ENCODE measurements around the gene NRSN1.

DNA sequence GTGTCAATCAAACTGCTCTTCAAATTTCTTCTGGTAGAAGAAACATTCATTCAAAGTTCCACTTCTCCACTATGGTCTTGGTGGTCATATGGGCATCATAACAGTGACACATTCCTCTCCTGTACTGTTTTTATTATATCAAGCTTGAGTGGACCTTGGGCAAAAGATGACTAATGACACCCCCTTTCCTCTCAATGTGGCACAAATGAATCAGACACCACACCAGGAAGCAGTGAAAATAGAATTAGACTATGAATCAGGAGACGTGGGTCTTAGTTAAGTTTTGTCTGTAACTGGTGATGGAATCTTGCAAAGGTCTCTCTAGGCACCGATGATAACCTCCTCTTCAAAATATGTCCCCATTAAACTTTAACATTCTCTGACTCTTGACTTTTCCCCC is 9.0 kb upstream of the NRSN1 start:
- TF ChIP-seq POLR2A (IDR thresholded peaks at IDR 0.05; ENCODE audit: low read length) (no peak), GATA1 (IDR thresholded peaks at IDR 0.05; ENCODE audit: low read depth, low read length) (no peak)
